Measurements from ENCODE around the gene GRHL1. TPM values are rescaled to one million over a fixed set of nuclear protein-coding genes. Genes with fewer than 3 reads are reported as not detected.

Gene GRHL1
- total RNA-seq, 6 experiments from 2014 or later: 0.46 to 0.76 (median 0.59) TPM

DNA sequence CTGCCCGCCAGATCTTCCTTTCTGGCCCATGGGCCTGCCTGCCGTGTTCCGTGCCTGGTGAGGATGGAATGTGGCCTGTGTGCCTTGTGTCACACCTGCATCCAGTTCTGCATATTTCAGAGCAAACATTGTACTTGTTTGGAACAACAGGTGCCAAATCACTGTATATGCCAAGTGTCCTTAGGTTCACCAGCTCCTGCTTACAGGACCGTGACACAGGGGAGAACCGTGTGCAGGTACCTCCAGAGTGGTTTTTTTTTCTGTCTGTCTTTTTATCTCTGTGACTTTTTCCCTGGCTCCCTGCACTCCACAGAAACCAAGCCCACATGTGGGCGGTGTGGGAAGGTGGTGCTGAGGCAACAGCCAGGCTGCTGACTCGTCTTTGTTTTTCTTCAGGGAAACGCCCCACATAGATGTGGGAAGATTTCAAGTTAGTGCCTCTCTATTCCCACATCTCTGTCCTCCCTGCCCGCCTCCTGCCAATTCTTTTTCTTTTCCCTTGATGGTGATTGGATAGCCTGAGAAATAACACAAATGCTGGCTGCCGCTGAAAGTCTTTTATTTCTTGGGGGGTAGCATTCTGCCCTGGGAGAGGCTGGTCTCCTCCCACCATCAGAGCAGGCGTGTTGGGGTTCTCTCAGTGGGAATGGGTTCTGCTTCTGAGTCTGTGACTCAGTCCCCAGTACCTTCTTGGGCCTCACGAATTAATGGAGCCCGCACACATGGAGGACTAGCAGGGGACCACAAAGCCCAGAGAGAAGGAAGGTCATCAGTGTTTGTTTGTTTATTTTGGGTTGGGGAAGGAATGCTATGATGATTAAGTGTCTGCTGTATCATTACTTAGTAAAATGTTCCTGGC, 21.4 kb downstream of the GRHL1 start:
- TF ChIP-seq CTCF (IDR thresholded peaks at IDR 0.05): no peak
- peaks cover 79% of the 10 kb centered on the region for H3K4me1 Mint-ChIP-seq (ENCODE audit: low read depth)

GRCh38 chr2:9973690-9974089, 22.2 kb downstream of the GRHL1 start:
- peaks cover 76% of the 10 kb centered on the region for H3K4me1 Mint-ChIP-seq (ENCODE audit: low read depth)
- no peaks in the 10 kb centered on the region; the same call in 1 of the 2 replicates for H3K27me3 Mint-ChIP-seq (ENCODE audit: insufficient read depth)
- H3K9me3 Mint-ChIP-seq: no peaks in the 10 kb centered on the region
- H3K36me3 Mint-ChIP-seq (ENCODE audit: low read depth): no peaks in the 10 kb centered on the region
- no peak for DNase-seq
- TF ChIP-seq CTCF (IDR thresholded peaks at IDR 0.05): no peak
- no peak overlapping the region; the same call in 1 of the 2 replicates for H3K4me3 Mint-ChIP-seq
- H3K27ac Mint-ChIP-seq: no peak overlapping the region

More for the DNA sequence above, 21.4 kb downstream of the GRHL1 start:
- no peak for DNase-seq
- Mint-ChIP-seq H3K36me3 (ENCODE audit: low read depth) (no peaks in the 10 kb centered on the region), H3K27ac (peak overlapping the region; percentile 56), H3K4me3 (peak overlapping the region; percentile 32; the same call in 1 of the 2 replicates), H3K27me3 (ENCODE audit: insufficient read depth) (no peaks in the 10 kb centered on the region; the same call in 1 of the 2 replicates), H3K9me3 (no peaks in the 10 kb centered on the region)

GRCh38 chr2:9974343-9974742, 22.9 kb downstream of the GRHL1 start:
- H3K9me3 Mint-ChIP-seq: no peaks in the 10 kb centered on the region
- no peaks in the 10 kb centered on the region; the same call in 1 of the 2 replicates for H3K27me3 Mint-ChIP-seq (ENCODE audit: insufficient read depth)
- no peak for TF ChIP-seq CTCF (IDR thresholded peaks at IDR 0.05)
- H3K4me1 Mint-ChIP-seq (ENCODE audit: low read depth): peaks cover 71% of the 10 kb centered on the region
- H3K36me3 Mint-ChIP-seq (ENCODE audit: low read depth): no peaks in the 10 kb centered on the region
- no peak overlapping the region for H3K27ac Mint-ChIP-seq
- H3K4me3 Mint-ChIP-seq: no peak overlapping the region
- no peak for DNase-seq

GRCh38 chr2:9975328-9975727, 23.8 kb downstream of the GRHL1 start:
- H3K9me3 Mint-ChIP-seq: no peaks in the 10 kb centered on the region
- H3K27ac Mint-ChIP-seq: no peak overlapping the region
- DNase-seq: no peak
- peaks cover 78% of the 10 kb centered on the region for H3K4me1 Mint-ChIP-seq (ENCODE audit: low read depth)
- H3K27me3 Mint-ChIP-seq (ENCODE audit: insufficient read depth): no peaks in the 10 kb centered on the region; the same call in 1 of the 2 replicates
- H3K36me3 Mint-ChIP-seq (ENCODE audit: low read depth): no peaks in the 10 kb centered on the region
- H3K4me3 Mint-ChIP-seq: no peak overlapping the region
- TF ChIP-seq CTCF (IDR thresholded peaks at IDR 0.05): no peak

DNA sequence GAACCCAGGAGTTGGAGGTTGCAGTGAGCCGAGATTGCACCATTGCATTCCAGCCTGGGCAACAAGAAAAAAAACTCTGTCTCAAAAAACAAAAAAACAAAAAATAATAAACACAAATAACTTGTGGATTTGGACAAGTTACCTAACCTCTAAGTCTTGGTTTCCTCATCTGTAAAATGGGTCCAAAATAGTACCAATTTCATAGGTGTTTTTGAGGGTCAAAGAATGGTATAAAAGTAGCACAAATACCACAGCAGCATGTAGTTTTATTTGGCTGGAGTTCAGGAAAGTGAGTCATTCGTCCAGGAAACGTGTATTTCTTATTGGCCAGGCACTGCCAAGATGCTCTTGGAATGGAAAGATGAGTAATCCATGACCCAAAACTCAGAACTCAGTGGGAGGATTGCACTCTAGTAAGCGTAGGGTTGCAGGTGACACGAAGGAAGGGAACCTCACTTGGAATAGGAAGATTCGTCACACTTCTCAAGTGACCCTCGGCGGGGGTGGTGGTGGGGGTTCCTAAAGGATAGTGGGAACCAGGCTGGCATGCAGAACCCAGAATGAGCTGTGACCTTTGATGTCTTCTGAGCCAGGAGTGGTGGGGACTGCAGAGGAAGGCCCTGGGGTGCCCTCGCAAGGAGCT, 24.4 kb downstream of the GRHL1 start:
- H3K27me3 Mint-ChIP-seq (ENCODE audit: insufficient read depth): no peaks in the 10 kb centered on the region; the same call in 1 of the 2 replicates
- H3K4me3 Mint-ChIP-seq: 0 out of 2 replicates have a peak overlapping the region, but pooled peaks have one; percentile 17
- DNase-seq: peak; percentile 95
- TF ChIP-seq CTCF (IDR thresholded peaks at IDR 0.05): no peak
- peaks cover 78% of the 10 kb centered on the region for H3K4me1 Mint-ChIP-seq (ENCODE audit: low read depth)
- no peaks in the 10 kb centered on the region for H3K9me3 Mint-ChIP-seq
- H3K27ac Mint-ChIP-seq: no peak overlapping the region; the same call in 1 of the 2 replicates
- no peaks in the 10 kb centered on the region for H3K36me3 Mint-ChIP-seq (ENCODE audit: low read depth)

Measured in HFFc6 (cell line).